ENCODE data around the gene NECTIN2.

DNA sequence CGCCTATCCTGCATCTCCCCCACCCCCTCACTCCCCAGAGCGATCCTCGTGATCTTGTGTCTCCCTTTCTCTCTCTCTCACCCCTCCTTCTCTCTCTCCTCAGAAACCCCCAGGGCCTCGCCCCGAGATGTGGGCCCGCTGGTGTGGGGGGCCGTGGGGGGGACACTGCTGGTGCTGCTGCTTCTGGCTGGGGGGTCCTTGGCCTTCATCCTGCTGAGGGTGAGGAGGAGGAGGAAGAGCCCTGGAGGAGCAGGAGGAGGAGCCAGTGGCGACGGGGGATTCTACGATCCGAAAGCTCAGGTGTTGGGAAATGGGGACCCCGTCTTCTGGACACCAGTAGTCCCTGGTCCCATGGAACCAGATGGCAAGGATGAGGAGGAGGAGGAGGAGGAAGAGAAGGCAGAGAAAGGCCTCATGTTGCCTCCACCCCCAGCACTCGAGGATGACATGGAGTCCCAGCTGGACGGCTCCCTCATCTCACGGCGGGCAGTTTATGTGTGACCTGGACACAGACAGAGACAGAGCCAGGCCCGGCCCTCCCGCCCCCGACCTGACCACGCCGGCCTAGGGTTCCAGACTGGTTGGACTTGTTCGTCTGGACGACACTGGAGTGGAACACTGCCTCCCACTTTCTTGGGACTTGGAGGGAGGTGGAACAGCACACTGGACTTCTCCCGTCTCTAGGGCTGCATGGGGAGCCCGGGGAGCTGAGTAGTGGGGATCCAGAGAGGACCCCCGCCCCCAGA is 32.2 kb downstream of the NECTIN2 start:
- TF ChIP-seq CTCF (IDR thresholded peaks at IDR 0.05; ENCODE audit: low read length) (no peak), EZH2phosphoT487 (IDR thresholded peaks at IDR 0.05; ENCODE audit: low read length) (no peak)
